RWPE1 (cell line): ENCODE results near the gene FBXO40.

Experiments
- CTCF ChIA-PET: fragments of 350-600 bp; sonication (Branson Sonifier 250); formaldehyde crosslinking; extraction: SDS; loops from one replicate; lab custom pipeline; 2021; lab: Yijun Ruan, JAX
- POLR2A ChIA-PET: fragments of 400-600 bp; formaldehyde crosslinking; extraction: SDS; loops from one replicate; lab custom pipeline; 2020; ENCODE audit warnings: antibody characterized with exemption; ENCODE audit not compliant: low non-redundant PET; lab: Yijun Ruan, JAX
- DNase-seq: peaks from one replicate; pipeline ENCODE4 v3.0.0; 2012; ENCODE audit warnings: low spot score
- H3K27ac ChIP-seq: fragments of 450-650 bp; 2 replicates; pipeline ENCODE4 v1.5.1; 2017
- CTCF ChIP-seq: fragments of 450-650 bp; conservative IDR thresholded peaks from 2 replicates; pipeline ENCODE4 v1.5.1; 2017; ENCODE audit warnings: low read depth, mild to moderate bottlenecking

FBXO40 gene

GRCh38 chr3:121604759-121605158 is 11.6 kb downstream of the FBXO40 start:
- no peak for DNase-seq
- CTCF ChIA-PET, result no interaction called here
- TF ChIP-seq CTCF, result no peak
- H3K27ac ChIP-seq, result no peak overlapping the region
- POLR2A ChIA-PET, result no interaction called here

- ChIA-PET CTCF (interaction anchor here (0.6 kb wide), 1 partner anchor 19 kb away, joined by 3 read pairs; no protein-coding TSS in a partner anchor), POLR2A (no interaction called here)
- H3K27ac ChIP-seq, result no peak overlapping the region
- TF ChIP-seq CTCF, result no peak
- DNase-seq, result no peak
Measured at GRCh38 chr3:121606106-121606505, 12.9 kb downstream of the FBXO40 start.

- POLR2A ChIA-PET, result no interaction called here
- CTCF ChIA-PET, result interaction anchor here (0.6 kb wide), 1 partner anchor 13 kb away, joined by 3 read pairs; no protein-coding TSS in a partner anchor
- TF ChIP-seq CTCF, result no peak
- no peak overlapping the region for H3K27ac ChIP-seq
- DNase-seq, result no peak
Measured at GRCh38 chr3:121619691-121620090, 26.5 kb downstream of the FBXO40 start.

GRCh38 chr3:121621491-121621890 is 28.3 kb downstream of the FBXO40 start:
- no peak overlapping the region for H3K27ac ChIP-seq
- POLR2A ChIA-PET, result no interaction called here
- CTCF ChIA-PET, result no interaction called here
- no peak for DNase-seq
- no peak for TF ChIP-seq CTCF

- H3K27ac ChIP-seq, result no peak overlapping the region
- TF ChIP-seq CTCF, result no peak
- CTCF ChIA-PET, result no interaction called here
- DNase-seq, result no peak
- POLR2A ChIA-PET, result no interaction called here
Measured at GRCh38 chr3:121624147-121624899, 31.1 kb downstream of the FBXO40 start.

- H3K27ac ChIP-seq, result no peak overlapping the region
- CTCF ChIA-PET, result no interaction called here
- POLR2A ChIA-PET, result no interaction called here
- no peak for DNase-seq
- TF ChIP-seq CTCF, result no peak
Measured at GRCh38 chr3:121626495-121626894, 33.3 kb downstream of the FBXO40 start.
